Parathyroid adenoma (tissue), 2 donors: ENCODE measurements around the gene IFIT1B.
"Not testable (repeated sequence)": the region's sequence is repeated elsewhere in the genome, so short reads cannot be mapped to it uniquely, and the experiment has no call there.

Experiments
- H2AFZ ChIP-seq: fragments of 300-600 bp; sonication (generic); one replicate; pipeline ENCODE4 v1.7.0; 2017; ENCODE audit warnings: antibody characterized with exemption, mild to moderate bottlenecking
- H3K27ac ChIP-seq: fragments of 300-600 bp; sonication (generic); one replicate; pipeline ENCODE4 v1.7.0; 2017
- H3K27me3 ChIP-seq: fragments of 300-600 bp; sonication (generic); one replicate; pipeline ENCODE4 v1.7.0; 2017; ENCODE audit warnings: low read length; ENCODE audit not compliant: control insufficient read depth, insufficient read depth
- H3K36me3 ChIP-seq: fragments of 300-600 bp; sonication (generic); one replicate; pipeline ENCODE4 v1.7.0; 2017; ENCODE audit warnings: low read length; ENCODE audit not compliant: control insufficient read depth, insufficient read depth
- H3K4me1 ChIP-seq: fragments of 300-600 bp; sonication (generic); one replicate; pipeline ENCODE4 v1.7.0; 2017; ENCODE audit warnings: control low read depth
- H3K4me2 ChIP-seq: fragments of 300-600 bp; sonication (generic); one replicate; pipeline ENCODE4 v1.7.0; 2017; ENCODE audit warnings: low read length
- H3K4me3 ChIP-seq: fragments of 300-600 bp; sonication (generic); one replicate; pipeline ENCODE4 v1.7.0; 2017; ENCODE audit warnings: low read depth, low read length
- H3K79me2 ChIP-seq: fragments of 300-600 bp; sonication (generic); one replicate; pipeline ENCODE4 v1.7.0; 2017; ENCODE audit warnings: control low read depth
- H3K9ac ChIP-seq: fragments of 300-600 bp; sonication (generic); one replicate; pipeline ENCODE4 v1.7.0; 2017; ENCODE audit warnings: mild to moderate bottlenecking
- H3K9me3 ChIP-seq: fragments of 300-600 bp; sonication (generic); one replicate; pipeline ENCODE4 v1.7.0; 2017; ENCODE audit warnings: low read length; ENCODE audit not compliant: control insufficient read depth
- TF ChIP-seq, protein P1 (sequence below): fragments of 300-600 bp; sonication (generic); IDR thresholded peaks from one replicate; pipeline ENCODE4 v1.7.0; 2017; ENCODE audit warnings: antibody characterized with exemption, mild to moderate bottlenecking
- donor health status: primary hyperparathyroidism.

The IFIT1B gene

DNA sequence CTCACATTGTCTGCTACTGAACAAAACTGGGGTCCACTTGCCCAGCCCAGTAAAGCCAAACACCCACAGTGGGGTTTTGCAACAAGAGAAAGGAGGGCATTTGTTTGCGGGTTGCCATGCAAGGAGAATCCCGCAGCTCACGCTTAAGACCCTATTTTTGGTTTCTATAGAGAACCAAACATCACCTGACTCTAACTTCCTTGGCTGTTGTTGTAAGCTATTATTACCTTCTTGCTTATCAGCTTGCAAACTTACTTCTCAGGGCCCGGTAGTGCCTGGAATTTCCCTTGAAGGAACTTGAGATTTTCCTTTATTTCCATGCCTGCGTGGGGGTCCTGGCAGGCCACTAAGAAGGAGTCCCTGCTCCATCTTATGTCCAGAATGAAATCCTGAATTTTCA, 29.4 kb upstream of the IFIT1B start:
- no peak overlapping the region for H3K9ac ChIP-seq
- H3K4me2 ChIP-seq = no peak overlapping the region
- H3K27ac ChIP-seq = no peak overlapping the region
- H3K36me3 ChIP-seq = no peaks in the 10 kb centered on the region
- no peak overlapping the region for H3K4me3 ChIP-seq
- no peaks in the 10 kb centered on the region for H3K27me3 ChIP-seq
- TF ChIP-seq, protein P1, sequence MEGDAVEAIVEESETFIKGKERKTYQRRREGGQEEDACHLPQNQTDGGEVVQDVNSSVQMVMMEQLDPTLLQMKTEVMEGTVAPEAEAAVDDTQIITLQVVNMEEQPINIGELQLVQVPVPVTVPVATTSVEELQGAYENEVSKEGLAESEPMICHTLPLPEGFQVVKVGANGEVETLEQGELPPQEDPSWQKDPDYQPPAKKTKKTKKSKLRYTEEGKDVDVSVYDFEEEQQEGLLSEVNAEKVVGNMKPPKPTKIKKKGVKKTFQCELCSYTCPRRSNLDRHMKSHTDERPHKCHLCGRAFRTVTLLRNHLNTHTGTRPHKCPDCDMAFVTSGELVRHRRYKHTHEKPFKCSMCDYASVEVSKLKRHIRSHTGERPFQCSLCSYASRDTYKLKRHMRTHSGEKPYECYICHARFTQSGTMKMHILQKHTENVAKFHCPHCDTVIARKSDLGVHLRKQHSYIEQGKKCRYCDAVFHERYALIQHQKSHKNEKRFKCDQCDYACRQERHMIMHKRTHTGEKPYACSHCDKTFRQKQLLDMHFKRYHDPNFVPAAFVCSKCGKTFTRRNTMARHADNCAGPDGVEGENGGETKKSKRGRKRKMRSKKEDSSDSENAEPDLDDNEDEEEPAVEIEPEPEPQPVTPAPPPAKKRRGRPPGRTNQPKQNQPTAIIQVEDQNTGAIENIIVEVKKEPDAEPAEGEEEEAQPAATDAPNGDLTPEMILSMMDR = no peak
- no peak overlapping the region for H2AFZ ChIP-seq
- H3K9me3 ChIP-seq = no peaks in the 10 kb centered on the region
- peaks cover 5% of the 10 kb centered on the region for H3K4me1 ChIP-seq
- H3K79me2 ChIP-seq = no peaks in the 10 kb centered on the region

DNA sequence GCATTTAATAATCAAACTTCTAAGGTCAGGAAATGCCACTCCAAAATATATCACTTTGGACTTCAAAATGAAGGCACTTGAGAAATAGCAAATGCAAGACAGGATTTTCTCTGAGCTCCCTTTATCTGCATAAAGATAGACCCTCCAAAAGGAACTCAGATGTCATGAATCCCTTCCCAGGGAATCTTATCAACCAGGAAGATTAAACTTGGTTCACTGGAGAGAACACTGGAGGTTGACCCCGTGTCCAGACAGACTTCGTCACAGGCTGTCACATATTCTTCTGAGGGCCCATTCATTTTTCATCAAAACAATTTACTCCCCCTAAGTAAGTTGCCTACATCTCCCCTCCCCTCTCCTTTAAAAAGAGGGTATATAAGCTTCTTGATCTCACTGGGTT, 28.9 kb upstream of the IFIT1B start:
- Histone ChIP-seq H3K36me3 (no peaks in the 10 kb centered on the region), H3K9ac (no peak overlapping the region), H3K27ac (no peak overlapping the region), H3K27me3 (no peaks in the 10 kb centered on the region), H3K79me2 (no peaks in the 10 kb centered on the region), H3K4me2 (no peak overlapping the region), H3K4me1 (peaks cover 5% of the 10 kb centered on the region), H2AFZ (no peak overlapping the region), H3K4me3 (no peak overlapping the region), H3K9me3 (no peaks in the 10 kb centered on the region)
- TF ChIP-seq, protein P1 = no peak

DNA sequence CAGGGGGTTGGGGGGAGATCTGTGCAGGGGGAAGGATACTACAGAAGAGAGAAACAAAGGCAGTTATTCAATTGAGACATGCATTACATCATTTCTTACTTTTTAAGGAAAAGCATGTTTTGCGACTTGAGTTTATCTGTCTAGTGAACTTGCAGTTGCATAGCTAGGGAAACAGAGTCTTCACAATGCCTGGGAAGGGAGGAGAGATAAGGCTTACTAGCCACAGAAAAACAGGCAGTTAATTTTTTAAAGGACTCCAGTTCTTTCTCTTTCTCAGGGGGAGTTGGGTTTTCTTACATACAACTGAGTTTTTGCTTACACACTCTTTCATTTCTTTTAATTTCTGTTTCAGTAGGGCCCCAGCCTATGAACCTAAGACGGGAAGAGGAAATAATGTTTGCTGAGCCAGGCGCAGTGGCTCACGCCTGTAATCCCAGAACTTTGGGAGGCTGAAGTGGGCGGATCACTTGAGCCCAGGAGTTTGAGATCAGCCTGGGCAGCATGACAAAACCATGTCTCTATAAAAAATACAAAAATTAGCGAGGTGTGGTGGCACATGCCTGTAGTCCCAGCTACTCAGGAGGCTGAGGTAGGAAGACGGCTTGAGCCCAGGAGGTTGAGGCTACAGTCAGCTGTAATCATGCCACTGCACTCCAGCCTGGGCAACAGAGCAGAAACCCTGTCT, 27.1 kb upstream of the IFIT1B start:
- H2AFZ ChIP-seq, H3K79me2 ChIP-seq, H3K9ac ChIP-seq, H3K27me3 ChIP-seq, H3K4me1 ChIP-seq, H3K4me3 ChIP-seq, H3K4me2 ChIP-seq, H3K36me3 ChIP-seq, H3K9me3 ChIP-seq: not testable (repeated sequence)
- peak overlapping the region; percentile 21 for H3K27ac ChIP-seq

DNA sequence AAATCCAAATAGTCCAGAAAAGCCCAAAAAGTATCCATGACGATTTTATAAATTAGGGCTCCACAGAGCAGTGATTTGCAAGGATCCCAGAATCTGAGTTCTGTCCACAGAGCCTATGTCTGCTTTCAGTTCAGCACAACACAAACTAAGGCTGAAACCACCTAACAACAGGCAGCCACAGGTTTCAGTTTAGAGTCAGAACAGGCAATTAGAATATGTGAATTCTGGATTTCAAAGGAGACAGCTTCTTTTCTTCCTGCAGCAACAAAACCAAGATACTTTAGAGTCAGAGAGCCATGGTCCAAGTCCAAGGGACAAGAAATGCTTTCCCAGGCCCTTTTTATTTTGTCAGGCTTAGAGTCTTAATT, 26.5 kb upstream of the IFIT1B start:
- no peak overlapping the region for H3K9ac ChIP-seq

DNA sequence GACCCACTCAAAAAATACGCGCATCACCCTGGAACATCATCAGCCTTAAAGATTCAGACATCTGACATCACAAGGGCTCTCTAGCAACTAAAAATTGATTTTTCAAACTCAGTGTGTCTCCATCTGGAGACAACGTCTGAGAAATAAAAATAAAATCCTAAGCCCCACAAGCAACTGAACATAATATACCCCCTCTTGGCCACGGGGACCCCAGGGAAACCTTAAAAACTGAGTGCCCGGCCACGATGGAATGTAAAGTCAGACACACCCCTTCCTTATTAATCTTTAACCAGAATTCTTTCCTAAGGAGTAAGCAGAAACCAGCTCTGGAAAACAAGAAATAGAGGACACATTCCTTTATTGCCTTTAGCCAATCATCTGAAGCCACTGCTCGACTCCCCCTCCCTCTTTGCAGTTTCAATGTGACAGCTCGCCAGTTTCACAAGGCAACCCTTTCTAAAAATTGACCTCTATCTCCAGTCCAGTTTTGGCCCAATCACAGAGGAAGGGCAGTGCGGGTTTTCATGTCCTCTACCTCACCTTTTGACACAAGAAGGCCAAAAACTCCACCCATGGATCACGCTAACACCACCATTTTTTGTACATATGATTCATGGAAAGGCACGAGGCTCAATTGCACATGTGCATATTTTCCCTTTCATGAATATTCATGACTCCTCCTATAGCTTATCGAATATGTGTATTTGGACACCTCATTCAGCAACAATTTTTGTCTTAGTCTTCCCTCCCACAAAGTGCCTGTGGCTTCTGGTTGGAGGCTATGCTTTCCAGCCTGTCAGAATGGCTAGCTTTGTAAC, 25.9 kb upstream of the IFIT1B start:
- TF ChIP-seq, protein P1 = no peak

More for the DNA sequence above, 26.5 kb upstream of the IFIT1B start:
- no peak overlapping the region for H3K4me3 ChIP-seq
- H3K4me1 ChIP-seq = peaks cover 4% of the 10 kb centered on the region
- H3K27ac ChIP-seq = peak overlapping the region; percentile 24
- no peaks in the 10 kb centered on the region for H3K27me3 ChIP-seq
- no peak overlapping the region for H2AFZ ChIP-seq
- H3K9me3 ChIP-seq = no peaks in the 10 kb centered on the region
- H3K4me2 ChIP-seq = no peak overlapping the region
- no peaks in the 10 kb centered on the region for H3K36me3 ChIP-seq
- H3K79me2 ChIP-seq = no peaks in the 10 kb centered on the region
- TF ChIP-seq, protein P1 = no peak

More for the DNA sequence above, 25.9 kb upstream of the IFIT1B start:
- Histone ChIP-seq H3K4me1 (no peaks in the 10 kb centered on the region), H2AFZ (peak overlapping the region; percentile 20), H3K36me3 (no peaks in the 10 kb centered on the region), H3K27ac (peak overlapping the region; percentile 24), H3K9me3 (no peaks in the 10 kb centered on the region), H3K4me3 (no peak overlapping the region), H3K79me2 (no peaks in the 10 kb centered on the region), H3K4me2 (no peak overlapping the region), H3K27me3 (no peaks in the 10 kb centered on the region), H3K9ac (no peak overlapping the region)
